GM08714 (cell line): ENCODE measurements around the gene C8G.

Experiments
- H3K4me3 ChIP-seq: fragments of 200-500 bp; sonication (Bioruptor generic); 2 replicates; pipeline ENCODE4 v1.5.1; 2014; ENCODE audit warnings: mild to moderate bottlenecking, low read length, inconsistent platforms
- ZNF274 ChIP-seq: IDR thresholded peaks from 2 replicates; pipeline ENCODE4 v1.6.1; 2012; ENCODE audit warnings: mild to moderate bottlenecking, low read depth, low read length

The C8G gene

DNA sequence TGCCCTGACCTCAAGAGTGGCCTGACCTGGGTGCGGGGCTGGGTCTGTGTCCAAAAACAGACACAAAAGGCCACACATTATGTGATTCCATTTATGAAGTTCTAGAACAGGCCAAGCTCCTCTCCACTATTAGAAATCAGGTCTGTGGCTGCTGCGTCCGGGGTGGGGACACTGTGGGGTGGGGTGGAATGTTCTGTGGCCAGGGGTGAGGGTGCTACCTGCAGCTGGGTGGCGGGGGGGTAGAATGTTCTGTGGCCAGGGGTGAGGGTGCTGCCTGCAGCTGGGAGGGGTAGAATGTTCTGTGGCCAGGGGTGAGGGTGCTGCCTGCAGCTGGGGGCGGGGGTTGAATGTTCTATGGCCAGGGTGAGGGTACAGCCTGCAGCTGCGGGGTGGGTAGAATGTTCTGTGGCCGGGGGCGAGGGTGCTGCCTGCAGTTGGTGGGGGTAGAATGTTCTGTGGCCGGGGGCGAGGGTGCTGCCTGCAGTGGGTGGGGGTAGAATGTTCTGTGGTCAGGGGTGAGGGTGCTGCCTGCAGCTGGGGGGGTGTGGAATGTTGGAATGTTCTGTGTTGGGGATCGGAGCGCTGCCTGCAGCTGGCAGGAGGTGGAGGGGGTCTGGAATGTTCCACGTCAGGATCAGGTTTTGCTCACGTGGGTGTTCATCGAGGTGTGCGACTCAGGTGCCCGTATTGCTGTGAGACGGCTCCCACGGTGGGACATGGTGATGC, 15.3 kb downstream of the C8G start:
- H3K4me3 ChIP-seq, result no peak overlapping the region
- no peak for TF ChIP-seq ZNF274

DNA sequence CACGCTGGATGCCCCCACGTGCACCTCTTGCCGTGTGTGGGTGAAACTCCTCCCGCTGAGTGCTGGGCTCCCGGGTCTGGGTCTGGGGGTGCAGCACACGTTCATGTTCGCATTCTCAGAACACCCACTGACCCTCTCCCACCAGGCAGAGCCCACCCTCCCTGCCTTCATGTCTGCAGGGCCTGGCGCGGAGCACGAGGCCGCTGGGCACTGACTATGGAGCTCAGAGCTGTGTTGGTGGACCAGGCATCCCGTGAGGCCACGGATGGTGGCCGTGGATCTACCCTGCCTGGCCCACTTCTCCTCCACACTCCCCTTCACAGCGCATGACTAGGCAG, 15.9 kb downstream of the C8G start:
- TF ChIP-seq ZNF274, result no peak

DNA sequence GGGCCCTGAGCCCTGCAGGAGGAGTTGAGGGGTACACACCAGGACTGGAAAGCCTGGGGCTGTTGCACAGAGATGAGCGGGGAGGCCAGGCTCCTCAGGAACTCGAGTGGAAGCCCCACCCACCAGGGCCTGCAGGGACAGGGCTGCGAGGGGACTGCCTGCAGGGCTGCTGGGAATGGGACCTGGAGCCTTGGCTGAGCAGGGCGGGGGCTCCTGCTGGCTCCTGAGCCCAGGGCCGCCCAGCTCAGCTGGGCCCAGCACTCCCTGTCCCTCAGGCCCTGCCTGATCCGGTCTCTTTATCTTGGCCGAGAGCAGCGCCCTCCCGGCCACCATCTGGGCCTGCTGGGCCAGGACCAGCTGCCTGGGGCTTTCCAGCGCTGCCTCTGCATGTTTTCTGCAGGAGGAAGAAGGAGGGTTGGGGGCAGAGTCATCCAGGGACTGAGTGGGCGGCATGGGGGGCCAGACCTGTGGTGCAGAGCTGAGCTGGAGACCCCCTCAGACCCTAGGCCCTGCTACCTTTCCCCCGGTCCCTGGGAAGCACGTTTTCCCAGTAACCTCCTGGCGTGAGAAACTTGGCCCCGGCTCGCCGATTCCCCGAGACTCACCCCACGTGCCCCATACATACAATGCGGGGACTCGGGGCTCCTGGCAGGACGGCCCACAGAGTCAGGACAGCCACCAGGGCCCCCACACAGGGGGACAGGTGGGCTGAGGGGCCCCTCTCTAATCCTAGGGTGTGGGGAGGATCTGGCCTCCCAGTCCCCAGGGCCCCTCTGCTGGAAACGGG, 16.4 kb downstream of the C8G start:
- TF ChIP-seq ZNF274, result no peak
- no peak overlapping the region for H3K4me3 ChIP-seq

More for the DNA sequence above, 15.9 kb downstream of the C8G start:
- H3K4me3 ChIP-seq, result no peak overlapping the region

DNA sequence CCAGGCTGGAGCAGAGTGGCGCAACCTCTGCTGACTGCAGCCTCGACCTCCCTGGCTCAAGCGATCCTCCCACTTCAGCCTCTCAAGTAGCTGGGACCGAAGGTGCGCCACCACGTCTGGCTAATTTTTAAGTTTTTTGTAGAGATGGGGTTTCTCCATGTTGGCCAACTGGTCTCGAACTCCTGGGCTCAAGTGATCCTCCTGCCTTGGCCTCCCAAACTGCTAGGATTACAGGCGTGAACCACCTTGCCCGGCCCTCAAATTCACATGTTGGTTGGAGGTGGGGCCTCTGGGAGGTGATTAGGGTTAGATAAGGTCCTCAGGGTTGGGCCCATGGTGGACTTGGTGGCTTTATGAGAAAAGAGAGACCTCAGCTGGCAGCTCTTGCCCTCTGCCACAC, 17.1 kb downstream of the C8G start:
- H3K4me3 ChIP-seq, result no peak overlapping the region
- TF ChIP-seq ZNF274, result no peak

DNA sequence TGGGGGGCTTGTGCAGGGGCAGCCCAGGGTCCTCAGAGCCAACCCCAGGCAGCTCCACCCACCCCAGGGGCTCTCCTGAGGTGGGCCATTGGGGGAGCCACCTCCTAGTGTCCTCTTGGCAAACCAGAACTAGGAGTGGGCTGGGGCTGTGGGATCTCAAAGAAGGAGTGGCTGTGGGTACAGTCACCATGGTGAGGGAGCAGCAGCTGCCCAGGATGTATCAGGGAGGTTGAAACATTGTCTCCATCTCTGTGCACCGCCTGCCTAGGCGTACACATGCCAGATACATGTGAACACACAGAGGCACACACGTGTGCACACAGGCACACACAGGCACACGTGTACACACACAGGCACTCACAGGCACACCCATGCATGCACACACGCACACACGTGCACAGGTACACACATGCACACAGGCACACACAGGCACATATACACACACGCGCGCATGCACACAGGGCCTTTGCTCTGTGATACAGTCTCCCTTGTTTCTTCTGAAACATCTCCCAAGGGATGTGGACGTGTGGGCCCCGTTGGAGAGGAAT, 17.7 kb downstream of the C8G start:
- TF ChIP-seq ZNF274, result no peak
- no peak overlapping the region for H3K4me3 ChIP-seq

DNA sequence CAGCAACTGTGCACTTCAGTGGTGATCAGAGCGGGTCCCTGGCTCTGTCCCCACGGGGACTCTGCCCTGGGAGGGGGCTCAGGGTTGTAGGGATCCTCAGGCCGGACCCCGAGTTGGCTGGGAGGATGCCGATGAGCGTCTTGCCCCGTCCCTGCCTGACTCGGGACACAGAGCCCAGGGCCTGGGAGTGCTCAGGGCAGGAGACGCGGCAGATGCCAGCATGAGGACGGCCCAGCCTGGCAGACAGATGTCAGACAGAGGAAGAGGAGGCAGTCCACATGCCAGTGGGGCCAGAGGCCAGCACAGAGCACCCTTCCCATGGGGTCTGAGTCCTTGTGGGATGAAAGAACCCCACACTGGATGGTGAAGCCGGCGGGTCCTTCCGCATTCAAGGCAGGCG, 18.3 kb downstream of the C8G start:
- TF ChIP-seq ZNF274, result no peak
- H3K4me3 ChIP-seq, result no peak overlapping the region

DNA sequence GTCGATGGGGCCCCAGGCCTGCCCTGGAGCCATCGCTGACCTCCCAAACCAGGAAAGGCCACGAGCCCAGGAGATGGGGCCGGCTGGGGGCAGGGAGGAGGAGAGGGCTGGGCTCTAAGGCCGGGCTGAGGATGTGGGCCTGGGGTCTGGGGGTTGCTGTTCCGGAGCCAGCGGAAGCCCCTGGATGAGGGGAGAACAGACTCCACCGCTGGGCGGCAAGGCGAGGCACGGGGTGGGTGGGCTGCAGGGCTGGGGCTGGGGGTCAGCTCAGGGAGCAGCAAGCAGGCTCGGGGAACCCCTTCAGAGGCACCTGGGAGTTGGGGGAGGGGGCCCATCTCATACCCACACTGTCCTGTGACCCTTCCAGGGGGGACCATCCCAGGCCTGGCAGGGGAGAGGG, 18.7 kb downstream of the C8G start:
- H3K4me3 ChIP-seq, result no peak overlapping the region
- TF ChIP-seq ZNF274, result no peak

DNA sequence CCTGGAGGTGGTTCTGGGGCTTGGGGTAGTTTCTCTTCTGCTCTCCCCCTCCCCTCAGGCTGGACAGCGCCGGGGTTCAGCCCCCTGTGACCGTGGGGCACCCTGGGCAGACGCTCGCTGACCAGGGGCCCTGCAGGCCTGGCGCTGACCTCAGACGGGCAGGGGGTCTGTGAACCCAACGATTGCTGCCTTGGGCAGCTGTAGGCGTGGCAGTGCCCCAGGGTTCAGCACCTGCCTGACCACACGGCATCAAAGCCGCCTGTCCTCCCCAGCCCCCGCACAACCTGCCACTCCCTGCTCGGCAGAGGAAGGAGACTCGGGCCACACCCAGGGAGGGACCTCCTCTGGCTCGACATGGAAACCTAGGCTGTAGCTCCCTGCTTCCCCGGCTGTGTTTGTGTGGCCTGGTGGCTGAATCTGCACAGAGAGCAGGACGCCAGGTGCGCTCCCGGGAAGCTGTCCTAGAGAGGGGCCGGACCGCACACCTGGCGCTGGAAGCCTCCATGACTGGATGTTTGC, 19.2 kb downstream of the C8G start:
- no peak overlapping the region for H3K4me3 ChIP-seq
- TF ChIP-seq ZNF274, result no peak

DNA sequence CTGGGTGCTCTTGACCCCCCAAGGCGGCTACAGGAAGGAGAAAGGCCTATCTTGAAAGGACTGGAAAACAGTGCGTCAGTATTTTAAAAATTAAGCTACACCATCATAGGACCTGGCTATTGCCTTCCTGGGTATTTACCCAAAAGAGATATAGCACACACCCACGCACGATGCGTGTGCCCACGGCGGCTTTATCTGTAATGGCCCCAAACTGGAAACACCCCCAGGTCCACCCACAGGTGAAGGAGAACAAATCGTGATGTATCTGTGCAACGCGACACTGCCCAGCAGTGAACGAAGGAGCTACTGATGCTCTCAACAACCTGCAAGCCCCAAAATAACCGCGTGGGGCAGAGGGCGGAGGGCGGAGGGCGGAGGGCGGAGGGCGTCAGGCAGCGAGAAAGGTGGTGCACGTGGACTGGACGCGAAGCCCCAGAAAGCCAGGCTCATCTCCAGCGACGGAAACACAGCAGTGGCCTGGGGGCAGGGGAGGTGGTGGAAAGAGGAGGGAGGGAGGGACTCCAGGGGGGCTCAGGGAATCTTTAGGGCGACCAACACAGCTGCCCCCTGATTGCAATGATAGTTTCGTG, 19.9 kb downstream of the C8G start:
- TF ChIP-seq ZNF274, result no peak
- H3K4me3 ChIP-seq, result no peak overlapping the region

DNA sequence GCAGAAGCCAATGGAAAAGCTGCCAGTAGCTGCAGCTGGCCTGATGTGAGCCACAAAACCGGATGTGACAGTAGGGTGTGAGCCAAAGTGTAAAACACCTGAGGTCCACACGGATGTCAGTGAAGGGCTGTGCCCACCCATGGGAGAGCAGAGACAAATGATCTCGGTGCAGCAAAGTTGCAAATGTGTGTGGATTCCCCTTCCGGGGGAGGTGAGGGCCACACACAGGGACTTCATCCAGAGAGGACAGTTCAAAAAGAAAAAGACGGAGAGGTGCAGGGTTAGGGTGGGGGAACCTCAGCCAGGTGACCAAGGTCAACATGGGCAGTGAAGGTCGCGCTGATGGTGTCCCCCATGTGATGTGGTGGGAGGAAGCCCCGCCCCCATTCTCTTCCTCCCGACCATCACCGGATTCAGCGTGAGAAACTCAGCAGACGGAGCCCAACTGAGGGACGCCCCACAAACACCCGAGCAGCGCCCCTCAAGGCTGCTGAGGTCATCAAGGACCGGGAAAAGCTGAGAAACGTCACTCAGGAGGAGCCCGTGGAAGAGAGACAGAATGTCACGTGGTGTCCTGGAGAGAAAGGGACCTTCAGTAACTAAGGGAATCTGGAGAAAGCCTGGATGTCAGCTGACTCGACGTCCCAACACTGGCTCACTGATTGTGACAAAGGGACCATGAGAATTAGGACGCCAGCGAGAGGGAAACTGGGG, 20.9 kb downstream of the C8G start:
- no peak for TF ChIP-seq ZNF274
- no peak overlapping the region for H3K4me3 ChIP-seq

DNA sequence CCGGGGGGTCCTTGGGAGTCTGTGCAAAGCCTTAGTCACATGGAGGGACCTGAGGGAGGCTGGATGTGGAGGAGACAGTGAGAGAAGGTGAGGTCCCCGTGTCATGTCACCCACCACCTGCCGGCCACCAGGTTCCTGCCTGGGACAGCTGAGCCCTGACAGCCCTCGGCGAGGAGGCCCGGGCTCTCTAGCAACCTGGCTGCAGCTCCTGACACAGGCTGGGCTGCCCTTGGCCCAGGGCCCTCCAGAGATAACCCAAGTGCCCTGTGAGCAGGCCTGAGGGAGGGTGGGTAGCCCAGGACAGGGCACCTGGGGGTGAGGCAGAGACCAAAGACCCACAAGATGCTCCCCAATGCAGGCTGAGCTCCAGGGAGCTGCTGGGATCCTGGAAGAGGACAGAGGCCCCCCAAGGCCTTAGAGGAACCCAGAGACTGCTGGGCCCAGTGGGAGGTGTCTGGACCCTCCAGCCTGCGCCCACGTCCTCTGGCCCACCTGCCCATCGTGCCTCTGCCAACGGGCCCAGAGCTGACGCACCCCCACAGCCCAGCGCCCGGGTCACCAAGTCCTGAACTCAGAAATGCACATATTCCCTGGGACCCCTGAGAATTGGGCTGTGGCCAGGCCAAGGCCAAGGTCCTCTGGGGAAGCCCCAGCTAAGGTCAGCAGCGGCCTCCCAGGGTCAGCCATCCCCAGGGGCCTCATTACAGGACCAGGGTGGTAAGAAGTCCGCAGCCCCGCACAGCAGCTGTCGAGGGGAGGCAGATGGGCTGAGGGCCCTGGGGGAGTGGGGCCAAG, 23.5 kb downstream of the C8G start:
- TF ChIP-seq ZNF274, result no peak
- no peak overlapping the region for H3K4me3 ChIP-seq

DNA sequence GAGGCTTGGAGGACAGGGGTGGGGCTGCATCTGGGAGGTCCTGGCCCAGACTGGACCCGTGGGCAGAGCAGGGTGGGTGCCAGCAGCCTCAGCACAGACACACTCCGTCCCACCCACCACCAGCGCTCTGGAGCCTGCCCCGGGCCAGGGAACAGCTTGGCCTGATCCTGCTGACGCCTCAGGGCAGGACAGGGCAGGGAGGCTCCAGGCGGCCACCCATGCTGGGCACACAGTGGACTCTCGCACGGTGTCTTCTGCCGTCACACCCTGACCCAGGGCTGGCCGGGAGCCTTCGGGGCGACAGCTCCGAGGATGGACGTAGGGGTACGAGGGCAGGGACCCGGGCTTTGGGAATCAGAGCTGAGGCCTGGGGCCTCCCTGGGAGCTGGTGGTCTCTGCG, 24.1 kb downstream of the C8G start:
- no peak for TF ChIP-seq ZNF274

DNA sequence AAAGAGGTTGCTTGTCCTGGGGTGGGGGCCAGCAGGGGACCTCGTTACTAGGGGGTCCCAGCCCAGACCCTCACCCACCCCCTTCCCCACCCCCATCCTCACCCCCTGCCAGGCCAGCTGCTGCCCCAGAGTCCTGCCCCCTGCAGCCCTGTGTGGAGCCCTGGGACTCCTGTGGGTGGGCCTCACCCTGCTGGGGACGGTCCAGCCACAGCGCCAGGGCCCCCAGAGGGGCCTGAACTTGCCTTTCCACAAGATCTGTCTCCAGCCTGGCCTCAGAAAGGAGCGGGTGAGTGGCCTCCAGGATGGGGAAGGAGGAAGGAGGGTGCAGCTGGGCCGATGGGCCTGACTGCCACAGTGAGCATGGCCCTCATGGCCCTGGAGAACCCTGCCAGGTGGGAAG, 24.7 kb downstream of the C8G start:
- no peak for TF ChIP-seq ZNF274
- H3K4me3 ChIP-seq, result no peak overlapping the region

More for the DNA sequence above, 24.1 kb downstream of the C8G start:
- no peak overlapping the region for H3K4me3 ChIP-seq
